Stomach smooth muscle (tissue), 2 donors: ENCODE results near the gene POU3F2.

Source experiments
- H3K27ac ChIP-seq: one replicate; pipeline ENCODE4 v1.7.0; 2013; ENCODE audit warnings: mild to moderate bottlenecking, low read length, inconsistent platforms
- H3K27me3 ChIP-seq, 2 donors: one replicate each; pipeline ENCODE4 v1.7.0; 2013; ENCODE audit warnings: low read length in 2 of 2; ENCODE audit not compliant: insufficient read depth in 2 of 2, control insufficient read depth in 1 of 2
- H3K36me3 ChIP-seq, 2 donors: one replicate each; pipeline ENCODE4 v1.7.0; 2013; ENCODE audit warnings: low read length in 2 of 2; ENCODE audit not compliant: control insufficient read depth in 2 of 2, insufficient read depth in 2 of 2
- H3K4me1 ChIP-seq: one replicate; pipeline ENCODE4 v1.7.0; 2013; ENCODE audit warnings: low read length; ENCODE audit not compliant: control insufficient read depth, insufficient read depth
- H3K4me3 ChIP-seq, 2 donors: one replicate each; pipeline ENCODE4 v1.7.0; 2013; ENCODE audit warnings: low read length in 2 of 2
- H3K9ac ChIP-seq, 2 donors: one replicate each; pipeline ENCODE4 v1.7.0; 2013; ENCODE audit warnings: low read length in 2 of 2, mild to moderate bottlenecking in 1 of 2
- H3K9me3 ChIP-seq, 2 donors: one replicate each; pipeline ENCODE4 v1.7.0; 2013; ENCODE audit warnings: low read length in 2 of 2; ENCODE audit not compliant: control insufficient read depth in 2 of 2
- donor health status: healthy.
- donor health status: Pancreatic carcinoma.

Gene POU3F2

GRCh38 chr6:98831959-98832283 is 2.5 kb upstream of the POU3F2 start:
- peaks cover 43% of the 10 kb centered on the region for H3K4me1 ChIP-seq
- H3K27ac ChIP-seq = no peak overlapping the region
- no peaks in the 10 kb centered on the region for H3K36me3 ChIP-seq
- H3K27me3 ChIP-seq = peaks cover 67 to 82% of the 10 kb centered on the region in 2 donors
- H3K9me3 ChIP-seq = no peaks in the 10 kb centered on the region
- H3K4me3 ChIP-seq = peak overlapping the region in 1 of 2 donors; percentile 79
- no peak overlapping the region for H3K9ac ChIP-seq

GRCh38 chr6:98832284-98833056 is 1.9 kb upstream of the POU3F2 start:
- Histone ChIP-seq H3K36me3 (no peaks in the 10 kb centered on the region), H3K4me3 (peak overlapping the region; percentile 52 to 79), H3K9me3 (no peaks in the 10 kb centered on the region), H3K27ac (no peak overlapping the region), H3K4me1 (peaks cover 43% of the 10 kb centered on the region), H3K9ac (no peak overlapping the region), H3K27me3 (peaks cover 67 to 82% of the 10 kb centered on the region in 2 donors)

- peaks cover 40% of the 10 kb centered on the region for H3K4me1 ChIP-seq
- no peaks in the 10 kb centered on the region for H3K36me3 ChIP-seq
- H3K9ac ChIP-seq = no peak overlapping the region
- peak overlapping the region; percentile 52 to 79 for H3K4me3 ChIP-seq
- peaks cover 68 to 79% of the 10 kb centered on the region in 2 donors for H3K27me3 ChIP-seq
- H3K9me3 ChIP-seq = no peaks in the 10 kb centered on the region
- H3K27ac ChIP-seq = no peak overlapping the region
These were observed 1.4 kb upstream of the POU3F2 start for GRCh38 chr6:98833057-98833306.

GRCh38 chr6:98833307-98834059 is 891 bp upstream of the POU3F2 start:
- Histone ChIP-seq H3K9me3 (no peaks in the 10 kb centered on the region), H3K4me3 (peak overlapping the region; percentile 52 to 79), H3K9ac (peak overlapping the region in 1 of 2 donors; percentile 29), H3K27ac (no peak overlapping the region), H3K27me3 (peaks cover 66 to 77% of the 10 kb centered on the region in 2 donors), H3K4me1 (peaks cover 40% of the 10 kb centered on the region), H3K36me3 (no peaks in the 10 kb centered on the region)

DNA sequence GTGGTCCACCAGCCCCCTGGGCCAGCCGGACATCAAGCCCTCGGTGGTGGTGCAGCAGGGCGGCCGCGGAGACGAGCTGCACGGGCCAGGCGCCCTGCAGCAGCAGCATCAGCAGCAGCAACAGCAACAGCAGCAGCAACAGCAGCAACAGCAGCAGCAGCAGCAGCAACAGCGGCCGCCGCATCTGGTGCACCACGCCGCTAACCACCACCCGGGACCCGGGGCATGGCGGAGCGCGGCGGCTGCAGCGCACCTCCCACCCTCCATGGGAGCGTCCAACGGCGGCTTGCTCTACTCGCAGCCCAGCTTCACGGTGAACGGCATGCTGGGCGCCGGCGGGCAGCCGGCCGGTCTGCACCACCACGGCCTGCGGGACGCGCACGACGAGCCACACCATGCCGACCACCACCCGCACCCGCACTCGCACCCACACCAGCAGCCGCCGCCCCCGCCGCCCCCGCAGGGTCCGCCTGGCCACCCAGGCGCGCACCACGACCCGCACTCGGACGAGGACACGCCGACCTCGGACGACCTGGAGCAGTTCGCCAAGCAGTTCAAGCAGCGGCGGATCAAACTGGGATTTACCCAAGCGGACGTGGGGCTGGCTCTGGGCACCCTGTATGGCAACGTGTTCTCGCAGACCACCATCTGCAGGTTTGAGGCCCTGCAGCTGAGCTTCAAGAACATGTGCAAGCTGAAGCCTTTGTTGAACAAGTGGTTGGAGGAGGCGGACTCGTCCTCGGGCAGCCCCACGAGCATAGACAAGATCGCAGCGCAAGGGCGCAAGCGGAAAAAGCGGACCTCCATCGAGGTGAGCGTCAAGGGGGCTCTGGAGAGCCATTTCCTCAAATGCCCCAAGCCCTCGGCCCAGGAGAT is 1.0 kb downstream of the POU3F2 start:
- no peak overlapping the region for H3K9ac ChIP-seq
- no peaks in the 10 kb centered on the region for H3K9me3 ChIP-seq
- no peak overlapping the region for H3K27ac ChIP-seq
- H3K27me3 ChIP-seq = peaks cover 68 to 82% of the 10 kb centered on the region in 2 donors
- H3K4me1 ChIP-seq = peaks cover 40% of the 10 kb centered on the region
- no peaks in the 10 kb centered on the region for H3K36me3 ChIP-seq
- H3K4me3 ChIP-seq = peak overlapping the region in 1 of 2 donors; percentile 58

DNA sequence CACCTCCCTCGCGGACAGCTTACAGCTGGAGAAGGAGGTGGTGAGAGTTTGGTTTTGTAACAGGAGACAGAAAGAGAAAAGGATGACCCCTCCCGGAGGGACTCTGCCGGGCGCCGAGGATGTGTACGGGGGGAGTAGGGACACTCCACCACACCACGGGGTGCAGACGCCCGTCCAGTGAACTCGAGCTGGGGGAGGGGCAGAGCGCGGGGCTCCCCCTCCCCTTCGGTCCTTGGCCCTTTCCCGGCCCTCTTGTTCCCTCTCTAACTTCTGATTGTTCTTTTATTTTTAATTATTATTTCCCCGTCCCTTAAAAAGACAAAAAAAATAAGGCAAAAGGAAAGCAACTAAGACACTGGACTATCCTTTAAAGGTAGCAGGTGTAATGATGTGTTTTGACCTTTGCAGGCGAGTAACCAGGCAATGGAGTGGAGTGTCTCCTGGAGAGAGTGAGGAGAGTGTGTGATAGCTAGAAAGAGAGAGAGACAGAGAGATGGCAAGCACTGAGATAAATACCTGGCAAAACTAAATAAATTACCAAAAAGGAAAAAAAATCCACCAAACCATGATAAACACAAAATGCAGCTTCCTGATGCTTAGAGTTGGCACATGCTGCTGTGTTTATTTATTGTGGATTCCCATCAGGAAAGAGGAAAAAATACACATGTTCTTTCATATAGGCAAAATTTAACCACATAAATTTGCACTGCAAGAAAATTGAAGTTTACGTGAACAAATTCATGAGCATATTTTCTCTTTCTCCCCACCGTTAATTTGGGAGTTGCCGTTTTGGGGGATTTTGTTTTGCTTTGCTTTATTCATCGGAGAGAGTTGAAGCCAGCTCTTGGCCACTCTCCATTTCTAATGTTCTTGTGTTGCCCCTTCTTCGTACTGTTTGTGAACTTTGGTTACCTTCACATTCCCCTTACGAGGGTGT is 1.9 kb downstream of the POU3F2 start:
- H3K4me3 ChIP-seq = no peak overlapping the region
- no peaks in the 10 kb centered on the region for H3K9me3 ChIP-seq
- H3K9ac ChIP-seq = no peak overlapping the region
- peaks cover 62 to 82% of the 10 kb centered on the region in 2 donors for H3K27me3 ChIP-seq
- H3K4me1 ChIP-seq = peaks cover 36% of the 10 kb centered on the region
- H3K36me3 ChIP-seq = no peaks in the 10 kb centered on the region
- H3K27ac ChIP-seq = no peak overlapping the region

DNA sequence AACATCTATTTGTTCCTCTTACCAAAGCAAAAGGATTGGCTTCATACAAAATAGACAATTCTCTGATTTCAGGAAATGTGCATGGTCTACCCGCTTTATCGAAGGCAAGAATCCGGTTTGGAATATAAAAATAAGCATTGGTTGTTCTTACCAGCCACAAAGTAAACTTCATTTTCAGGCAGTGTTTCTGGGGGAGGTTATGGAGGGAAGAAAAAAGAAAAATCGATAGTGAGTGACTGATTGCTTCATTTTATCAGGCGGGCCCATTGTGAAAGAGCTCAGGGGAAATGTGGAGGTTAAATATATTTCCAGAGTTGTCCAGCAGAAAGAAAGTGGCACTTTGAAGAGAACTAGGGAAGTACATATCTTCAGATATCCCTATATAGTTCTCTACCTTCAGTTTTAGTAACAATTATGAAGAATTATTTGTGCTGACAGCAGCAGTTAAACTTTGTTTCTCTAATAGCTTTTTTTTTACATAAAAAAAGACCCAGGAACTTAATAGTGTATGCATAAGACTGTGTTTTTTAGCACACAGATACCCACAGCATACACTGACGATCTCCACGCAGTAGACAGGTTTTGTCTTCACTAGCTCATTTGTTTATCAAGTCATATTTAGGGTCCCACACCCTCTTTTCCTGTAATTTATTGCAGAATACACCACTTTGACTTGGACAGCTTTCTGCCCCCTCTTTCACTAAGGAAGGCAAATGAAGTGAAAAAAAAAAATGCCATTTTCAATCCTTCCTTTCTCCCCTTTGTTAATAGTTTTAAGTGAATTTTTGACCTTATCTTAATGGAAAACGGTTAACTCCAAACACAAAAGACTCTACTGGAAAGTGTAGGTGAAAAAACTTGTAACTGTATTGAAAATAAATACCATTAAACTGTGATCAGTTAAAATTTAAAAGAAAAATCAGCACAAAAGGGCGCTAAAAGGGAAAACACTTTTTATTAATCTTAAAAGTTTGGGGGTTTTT is 2.9 kb downstream of the POU3F2 start:
- Histone ChIP-seq H3K36me3 (no peaks in the 10 kb centered on the region), H3K27me3 (peaks cover 61 to 82% of the 10 kb centered on the region in 2 donors), H3K4me1 (peaks cover 29% of the 10 kb centered on the region), H3K9ac (no peak overlapping the region), H3K4me3 (no peak overlapping the region), H3K27ac (no peak overlapping the region), H3K9me3 (no peaks in the 10 kb centered on the region)

GRCh38 chr6:98838032-98838431 is 3.7 kb downstream of the POU3F2 start:
- Histone ChIP-seq H3K9me3 (no peaks in the 10 kb centered on the region), H3K36me3 (no peaks in the 10 kb centered on the region), H3K4me3 (no peak overlapping the region), H3K27ac (no peak overlapping the region), H3K4me1 (peaks cover 21% of the 10 kb centered on the region), H3K9ac (no peak overlapping the region), H3K27me3 (peaks cover 61 to 82% of the 10 kb centered on the region in 2 donors)

DNA sequence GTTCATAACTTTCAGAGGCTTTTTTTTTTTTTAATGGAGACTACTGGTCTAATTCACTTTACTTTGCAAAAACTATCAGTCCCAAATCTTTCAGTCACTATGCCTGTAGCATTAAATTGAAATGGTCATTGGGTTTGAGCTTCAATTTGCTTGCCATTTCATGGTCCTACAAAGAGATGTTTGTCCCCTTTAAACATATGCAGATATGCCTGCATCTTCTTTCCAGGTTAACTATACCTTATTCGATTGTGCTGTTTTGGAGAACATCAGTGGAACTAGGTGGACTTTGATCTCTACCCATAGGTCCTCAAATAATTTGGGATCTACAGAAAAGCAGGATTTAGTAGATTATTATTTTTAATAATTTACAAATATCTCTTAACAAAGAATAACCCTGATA is 4.6 kb downstream of the POU3F2 start:
- peaks cover 11% of the 10 kb centered on the region for H3K4me1 ChIP-seq
- H3K27me3 ChIP-seq = peaks cover 64 to 87% of the 10 kb centered on the region in 2 donors
- H3K36me3 ChIP-seq = no peaks in the 10 kb centered on the region
- no peaks in the 10 kb centered on the region for H3K9me3 ChIP-seq
- H3K27ac ChIP-seq = no peak overlapping the region
- H3K9ac ChIP-seq = no peak overlapping the region
- no peak overlapping the region for H3K4me3 ChIP-seq
